ENCODE data around the gene TSPAN18.

TSPAN18 gene

GRCh38 chr11:44942029-44942955, 215.5 kb downstream of the TSPAN18 start:
- no peak for DNase-seq (ENCODE audit: low read depth)

DNA sequence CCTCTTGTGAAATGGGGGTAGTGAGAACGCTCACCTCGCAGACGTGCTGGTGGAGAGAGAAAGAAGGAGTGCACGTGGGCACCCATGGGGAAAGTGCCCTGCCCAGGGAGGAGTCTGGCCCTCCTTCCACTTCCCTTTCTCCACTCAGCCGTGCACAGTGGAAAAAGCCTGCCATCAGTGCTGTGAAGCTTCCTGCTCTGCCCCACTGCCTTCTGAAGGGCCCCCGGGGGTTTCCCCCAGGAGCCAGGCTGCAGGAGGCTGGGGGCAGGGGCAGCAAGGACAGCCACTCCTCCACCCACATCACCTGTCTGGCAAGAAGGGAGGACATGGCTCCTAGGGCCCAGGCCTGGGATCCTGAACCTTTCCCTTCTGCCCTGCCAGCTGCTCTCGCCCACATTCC, 216.4 kb downstream of the TSPAN18 start:
- DNase-seq (ENCODE audit: low read depth), result no peak

- no peak for DNase-seq (ENCODE audit: low read depth)
Measured at GRCh38 chr11:44943696-44944095, 216.9 kb downstream of the TSPAN18 start.

DNA sequence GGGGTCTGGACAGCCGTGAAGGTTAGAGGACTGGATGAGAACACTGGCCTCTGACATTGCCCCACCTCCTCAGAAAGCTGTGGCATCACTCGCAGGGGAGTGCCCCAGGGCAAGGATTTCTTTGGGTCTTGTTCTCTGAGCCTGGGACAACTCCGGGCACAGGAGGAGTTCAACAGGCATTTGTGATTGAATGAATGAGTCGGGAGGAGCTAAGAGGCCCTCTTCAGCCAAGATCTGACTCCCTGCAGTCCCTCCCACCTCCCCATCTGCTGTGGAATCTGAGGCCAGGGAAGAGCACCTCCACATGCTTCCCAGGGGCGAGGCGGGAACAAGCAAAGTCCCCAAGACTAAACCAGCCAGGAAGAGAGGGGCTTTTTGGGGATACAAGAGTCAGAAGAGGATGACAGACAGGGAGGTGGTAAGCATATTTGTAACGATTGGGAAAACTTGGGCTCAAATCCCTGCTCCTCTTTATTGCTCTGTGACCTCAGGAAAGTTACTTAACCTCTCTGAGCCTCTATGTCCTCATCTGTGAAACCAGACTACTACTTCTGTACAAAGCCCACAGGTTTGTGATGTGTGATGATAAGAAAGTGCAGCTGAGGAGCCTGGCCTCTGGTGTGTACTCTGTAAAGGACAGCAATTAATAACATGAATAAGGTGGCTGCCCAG, 217.6 kb downstream of the TSPAN18 start:
- DNase-seq (ENCODE audit: low read depth), result no peak

DNA sequence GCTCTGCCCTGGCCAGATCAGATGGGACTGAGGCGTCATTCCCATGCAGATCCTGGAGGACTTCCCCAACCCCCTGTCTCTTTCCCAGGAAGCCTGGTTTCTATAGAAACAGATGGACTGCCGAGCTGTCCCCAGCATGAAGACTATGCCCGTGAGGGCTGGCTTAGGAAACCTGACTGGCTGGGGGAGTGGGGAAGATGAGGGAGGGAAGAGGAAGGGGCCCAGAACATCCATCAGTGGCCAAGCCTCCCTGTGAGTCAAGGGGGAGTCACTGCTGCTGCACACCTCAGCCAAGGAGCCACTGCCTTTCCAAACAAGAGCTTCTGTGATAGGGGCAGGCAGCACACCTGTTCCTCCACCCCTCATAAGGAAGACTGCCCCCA, 218.1 kb downstream of the TSPAN18 start:
- no peak for DNase-seq (ENCODE audit: low read depth)

DNA sequence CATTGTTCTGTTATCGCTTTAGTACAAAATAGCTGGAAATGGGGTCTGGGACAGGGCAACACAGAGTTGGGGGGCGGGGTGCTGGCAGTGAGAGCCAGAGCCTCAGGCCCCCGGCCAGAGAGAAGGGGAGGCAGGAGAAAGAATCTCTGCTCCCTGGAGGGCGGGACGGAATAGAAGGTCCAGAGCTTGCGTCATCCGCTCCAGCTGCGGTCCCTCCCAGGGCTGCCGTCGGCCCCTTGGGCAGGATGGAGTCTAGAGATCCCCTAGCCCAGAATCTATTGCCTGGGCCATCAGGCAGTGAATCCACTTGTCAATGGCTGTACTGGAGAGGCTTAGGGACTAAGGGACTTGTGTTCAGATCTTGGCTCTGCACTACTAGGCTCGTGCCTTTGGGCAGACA, 218.9 kb downstream of the TSPAN18 start:
- DNase-seq (ENCODE audit: low read depth), result no peak

- no peak for DNase-seq (ENCODE audit: low read depth)
Measured at GRCh38 chr11:44946263-44946662, 219.5 kb downstream of the TSPAN18 start.

DNA sequence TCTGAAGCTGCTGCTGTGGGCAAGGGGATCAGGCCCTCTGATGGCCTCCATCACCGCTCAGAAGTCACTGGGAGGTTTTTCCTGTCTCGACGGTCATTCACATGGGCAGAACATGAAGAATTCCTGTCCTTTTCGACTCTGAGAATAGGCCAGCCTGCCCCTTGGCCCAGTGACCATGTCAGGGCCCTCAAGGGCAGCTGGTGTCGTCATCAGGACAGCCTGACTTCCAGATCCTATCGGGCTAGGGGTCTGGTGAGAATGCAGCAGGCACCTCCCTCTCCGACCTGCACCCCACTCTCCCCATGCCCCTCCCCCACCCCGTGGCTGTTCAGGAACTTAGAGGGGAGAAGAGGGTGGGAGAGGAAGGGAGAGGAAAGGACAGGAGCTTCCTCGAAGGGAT, 220.4 kb downstream of the TSPAN18 start:
- DNase-seq (ENCODE audit: low read depth), result no peak

DNA sequence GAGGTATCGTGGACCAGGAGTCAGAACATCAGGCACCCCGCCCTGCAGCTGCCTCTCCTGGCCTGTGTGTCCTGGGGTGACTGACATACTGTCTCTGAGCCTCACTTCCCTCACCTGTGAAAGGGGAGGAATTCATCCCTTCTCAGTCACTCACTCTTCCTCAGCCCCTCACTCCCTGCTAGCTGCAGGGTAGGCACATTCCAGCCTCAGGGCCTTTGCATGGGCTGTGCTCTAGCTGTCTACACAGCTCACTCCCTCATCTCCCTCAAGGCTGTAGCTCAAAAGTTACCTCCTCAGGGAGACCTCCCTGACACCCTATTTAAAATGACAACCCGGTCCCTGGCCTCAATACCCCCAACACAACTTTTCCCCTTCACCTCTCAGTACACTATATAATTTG, 221.4 kb downstream of the TSPAN18 start:
- DNase-seq (ENCODE audit: low read depth), result no peak

DNA sequence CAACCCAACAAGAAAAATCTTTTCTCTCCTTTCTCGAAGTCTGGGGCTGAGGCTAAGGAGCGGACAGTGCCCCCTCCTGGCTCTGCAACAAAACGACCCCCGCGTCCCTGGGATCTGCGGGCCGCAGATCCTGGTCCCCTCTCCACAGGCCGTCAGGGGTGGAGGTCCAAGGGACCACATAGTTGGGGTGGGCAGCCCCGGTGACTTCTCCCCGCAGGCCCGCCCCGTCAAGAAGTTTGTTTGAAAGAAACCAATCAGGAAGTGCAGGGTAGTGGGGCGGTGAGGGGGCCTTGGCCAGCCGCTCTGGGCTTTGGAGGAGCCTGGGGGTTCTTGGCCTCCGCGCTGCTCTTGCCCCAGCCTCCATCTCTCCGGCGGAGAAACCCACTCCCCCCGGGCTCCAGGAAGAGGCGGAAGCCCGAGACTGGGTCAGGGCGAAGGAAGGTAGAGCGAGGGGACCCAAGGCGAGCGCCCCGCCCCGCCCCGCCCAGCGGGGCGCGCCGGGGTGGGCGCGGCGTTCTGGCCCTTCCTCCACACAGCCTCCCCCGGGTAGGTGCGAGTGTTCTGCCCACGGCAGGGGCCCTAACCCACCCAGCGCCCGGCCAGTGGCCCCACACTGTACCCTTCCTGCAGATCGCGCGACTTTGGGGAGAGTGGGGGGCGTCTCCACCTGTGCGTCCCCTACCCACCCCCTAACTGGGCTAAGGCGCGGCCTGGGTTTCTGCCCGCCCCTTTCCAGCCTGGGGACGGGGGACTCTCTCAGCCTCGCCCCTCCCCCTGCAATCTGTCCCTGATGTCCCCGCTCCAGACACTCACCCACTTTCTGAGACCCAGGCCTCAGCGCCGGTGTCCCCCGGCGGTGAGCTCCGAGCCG, 222.6 kb downstream of the TSPAN18 start:
- no peak for DNase-seq (ENCODE audit: low read depth)

- no peak for DNase-seq (ENCODE audit: low read depth)
Measured at GRCh38 chr11:44950031-44950624, 223.4 kb downstream of the TSPAN18 start.

DNA sequence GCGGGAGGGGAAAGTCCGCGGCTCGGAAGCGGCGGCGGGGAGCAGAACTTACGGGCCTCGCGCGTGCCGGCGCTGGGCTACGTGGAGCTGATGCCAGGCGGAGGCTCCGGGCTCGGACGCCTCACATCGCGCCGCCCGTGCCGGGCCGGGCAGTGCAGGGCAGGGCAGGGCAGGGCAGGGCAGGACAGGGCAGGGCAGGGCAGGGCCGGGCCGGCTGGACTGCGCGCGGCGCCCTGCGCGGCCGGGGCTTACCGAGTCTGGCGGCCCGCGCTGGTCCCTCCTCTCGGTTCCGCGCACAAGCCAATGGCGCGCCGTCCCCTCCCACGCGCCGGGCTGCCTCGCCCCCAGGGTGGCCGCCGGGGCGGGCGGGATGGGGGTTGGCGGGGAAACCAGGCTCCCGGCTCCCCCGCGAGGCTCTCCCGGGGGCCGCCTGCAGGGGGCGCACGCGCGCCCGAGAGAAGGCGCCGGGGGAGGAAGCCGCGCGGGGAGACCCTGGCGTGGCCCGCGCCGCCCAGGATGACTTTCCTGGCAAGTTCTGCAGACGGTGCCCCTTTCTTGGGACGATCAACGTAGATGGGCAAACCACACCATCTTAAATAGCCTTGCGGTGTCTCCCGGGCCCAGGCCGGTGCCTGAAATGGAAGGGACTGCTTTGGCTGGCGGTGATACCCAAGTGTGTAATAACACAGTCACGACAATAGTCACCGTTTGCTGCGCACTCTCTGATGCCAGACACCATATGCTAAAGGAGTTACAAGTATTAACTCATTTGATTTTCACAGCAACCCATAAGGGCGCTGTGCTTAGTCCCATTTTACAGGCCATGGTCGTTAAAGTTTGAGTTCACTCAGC, 224.1 kb downstream of the TSPAN18 start, which contains the start of gene TP53I11:
TP53I11 (minus strand) TSS at position 259 of the 852 bp plus-strand sequence. CDS start 12,548 bp downstream, outside the sequence.
- DNase-seq (ENCODE audit: low read depth), result no peak

DNA sequence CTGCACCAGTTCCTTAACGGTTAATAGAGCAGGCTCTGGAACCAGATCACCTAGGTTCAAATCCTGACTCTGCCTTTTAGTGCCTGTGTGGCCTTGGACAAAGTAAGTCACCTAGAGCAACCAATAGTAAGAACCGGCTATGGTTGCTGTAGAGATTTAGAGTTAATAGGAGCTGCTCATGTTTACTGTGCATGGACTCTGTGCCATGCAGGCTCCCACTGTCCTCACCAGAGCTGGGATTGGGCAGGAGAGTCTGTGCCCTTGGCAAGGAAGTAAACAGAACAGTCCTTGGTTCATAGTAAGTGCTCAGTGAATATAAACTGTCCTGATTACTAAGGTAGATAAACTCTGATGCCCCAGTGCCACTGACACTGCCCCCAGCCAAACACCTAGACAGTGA, 225.3 kb downstream of the TSPAN18 start:
- no peak for DNase-seq (ENCODE audit: low read depth)

- DNase-seq (ENCODE audit: low read depth), result no peak
Measured at GRCh38 chr11:44952500-44953260, 225.9 kb downstream of the TSPAN18 start.

DNA sequence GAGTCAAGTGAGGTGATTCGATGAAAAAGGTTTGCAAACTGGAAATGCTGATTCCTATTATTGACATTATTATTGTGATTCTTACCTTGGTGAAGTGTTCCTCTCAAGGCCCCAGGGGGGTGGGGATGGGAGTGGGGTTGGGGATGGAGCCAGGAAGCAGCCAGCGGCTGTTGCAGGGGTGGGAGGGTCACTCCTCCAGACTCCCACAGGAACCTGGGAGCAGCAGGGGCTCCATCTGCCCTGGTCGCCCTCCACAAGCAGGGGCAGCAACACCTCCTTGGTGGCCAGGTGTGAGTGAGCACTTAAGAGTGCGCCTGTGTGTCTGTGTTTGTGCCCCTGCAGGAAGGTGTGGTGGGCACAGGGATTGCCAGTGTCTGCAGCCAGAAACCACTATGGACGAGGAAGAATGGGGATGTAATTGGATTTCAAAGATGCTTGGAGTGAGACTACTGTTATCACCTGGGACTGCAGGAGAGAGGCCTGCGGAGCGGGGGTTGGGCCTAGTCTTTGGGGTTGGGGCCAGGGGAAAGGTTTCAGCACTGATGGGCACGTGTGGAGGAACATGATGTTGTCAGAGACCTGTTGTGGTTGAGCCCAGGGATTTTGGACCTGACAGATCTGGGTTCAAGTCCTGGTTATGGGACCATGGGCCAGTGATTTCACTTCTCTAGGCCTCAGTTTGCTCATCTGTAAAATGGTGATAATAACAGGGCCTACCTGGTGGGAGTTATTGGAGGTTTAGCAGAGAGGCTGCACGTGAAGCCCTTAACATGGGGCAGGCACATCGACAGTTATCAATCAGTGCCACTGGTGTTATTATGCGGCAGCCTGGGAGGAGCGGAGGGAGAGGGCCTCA, 227.5 kb downstream of the TSPAN18 start:
- no peak for DNase-seq (ENCODE audit: low read depth)

GRCh38 chr11:44955015-44955738, 228.4 kb downstream of the TSPAN18 start:
- DNase-seq (ENCODE audit: low read depth), result peak; percentile 30

DNA sequence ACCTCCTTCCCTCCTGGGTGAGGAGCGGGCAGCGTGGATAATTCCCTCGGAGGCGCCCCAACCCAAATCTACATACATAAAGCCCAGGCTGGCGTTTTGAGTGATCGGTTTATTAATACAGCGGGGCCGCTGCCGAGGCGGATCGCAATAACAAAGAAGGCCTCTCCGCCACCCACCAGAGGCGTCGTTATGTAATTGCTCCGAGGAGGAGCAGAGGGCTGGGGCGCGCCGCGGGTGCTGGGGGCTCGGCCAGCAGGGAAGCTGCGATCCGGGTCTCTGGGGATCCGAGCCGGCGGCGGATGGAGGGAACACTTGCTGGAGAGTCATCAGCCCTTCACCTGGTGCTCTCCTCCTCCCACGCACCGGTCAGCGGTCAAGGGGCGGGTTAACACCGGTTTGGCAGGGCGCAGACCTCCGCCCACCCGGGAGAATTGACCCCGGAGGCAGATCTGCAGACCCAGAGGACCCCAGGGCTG, 230.3 kb downstream of the TSPAN18 start:
- DNase-seq (ENCODE audit: low read depth), result no peak

Data from GM04503 (cell line).